Measurements from ENCODE around the gene CLASRP.

The CLASRP gene

DNA sequence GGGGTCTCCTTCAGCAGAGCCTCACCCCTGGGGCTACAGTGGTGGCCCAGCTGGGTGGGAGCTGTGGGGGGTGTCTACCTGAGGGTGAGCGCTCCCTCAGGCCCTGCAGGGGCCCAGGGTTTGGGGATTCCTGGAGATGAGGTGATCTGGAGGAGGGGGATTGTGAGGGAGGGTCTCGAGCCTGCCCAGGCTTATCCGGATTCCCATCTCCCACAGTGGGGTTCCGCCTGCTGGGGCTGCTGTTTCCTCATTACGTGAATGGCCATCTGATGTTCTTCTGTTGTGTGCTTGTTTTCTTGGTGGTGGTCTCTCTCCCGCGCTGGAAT lies 58.6 kb downstream of the CLASRP start:
- no peak overlapping the region for H3K4me3 ChIP-seq
- H3K27me3 ChIP-seq = no peaks in the 10 kb centered on the region
- H3K27ac ChIP-seq = no peak overlapping the region
- H3K4me1 ChIP-seq = peaks cover 0 to 70% (median 36%) of the 10 kb centered on the region in 4 donors
- TF ChIP-seq, protein P1, sequence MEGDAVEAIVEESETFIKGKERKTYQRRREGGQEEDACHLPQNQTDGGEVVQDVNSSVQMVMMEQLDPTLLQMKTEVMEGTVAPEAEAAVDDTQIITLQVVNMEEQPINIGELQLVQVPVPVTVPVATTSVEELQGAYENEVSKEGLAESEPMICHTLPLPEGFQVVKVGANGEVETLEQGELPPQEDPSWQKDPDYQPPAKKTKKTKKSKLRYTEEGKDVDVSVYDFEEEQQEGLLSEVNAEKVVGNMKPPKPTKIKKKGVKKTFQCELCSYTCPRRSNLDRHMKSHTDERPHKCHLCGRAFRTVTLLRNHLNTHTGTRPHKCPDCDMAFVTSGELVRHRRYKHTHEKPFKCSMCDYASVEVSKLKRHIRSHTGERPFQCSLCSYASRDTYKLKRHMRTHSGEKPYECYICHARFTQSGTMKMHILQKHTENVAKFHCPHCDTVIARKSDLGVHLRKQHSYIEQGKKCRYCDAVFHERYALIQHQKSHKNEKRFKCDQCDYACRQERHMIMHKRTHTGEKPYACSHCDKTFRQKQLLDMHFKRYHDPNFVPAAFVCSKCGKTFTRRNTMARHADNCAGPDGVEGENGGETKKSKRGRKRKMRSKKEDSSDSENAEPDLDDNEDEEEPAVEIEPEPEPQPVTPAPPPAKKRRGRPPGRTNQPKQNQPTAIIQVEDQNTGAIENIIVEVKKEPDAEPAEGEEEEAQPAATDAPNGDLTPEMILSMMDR (IDR thresholded peaks at IDR 0.05) = no peak
- no peaks in the 10 kb centered on the region for H3K36me3 ChIP-seq
- intact Hi-C loops (cut with DNase I; ENCODE audit: low total_unique reads) = no loop called here
- DNase-seq = no peak
- H3K9me3 ChIP-seq = no peaks in the 10 kb centered on the region

DNA sequence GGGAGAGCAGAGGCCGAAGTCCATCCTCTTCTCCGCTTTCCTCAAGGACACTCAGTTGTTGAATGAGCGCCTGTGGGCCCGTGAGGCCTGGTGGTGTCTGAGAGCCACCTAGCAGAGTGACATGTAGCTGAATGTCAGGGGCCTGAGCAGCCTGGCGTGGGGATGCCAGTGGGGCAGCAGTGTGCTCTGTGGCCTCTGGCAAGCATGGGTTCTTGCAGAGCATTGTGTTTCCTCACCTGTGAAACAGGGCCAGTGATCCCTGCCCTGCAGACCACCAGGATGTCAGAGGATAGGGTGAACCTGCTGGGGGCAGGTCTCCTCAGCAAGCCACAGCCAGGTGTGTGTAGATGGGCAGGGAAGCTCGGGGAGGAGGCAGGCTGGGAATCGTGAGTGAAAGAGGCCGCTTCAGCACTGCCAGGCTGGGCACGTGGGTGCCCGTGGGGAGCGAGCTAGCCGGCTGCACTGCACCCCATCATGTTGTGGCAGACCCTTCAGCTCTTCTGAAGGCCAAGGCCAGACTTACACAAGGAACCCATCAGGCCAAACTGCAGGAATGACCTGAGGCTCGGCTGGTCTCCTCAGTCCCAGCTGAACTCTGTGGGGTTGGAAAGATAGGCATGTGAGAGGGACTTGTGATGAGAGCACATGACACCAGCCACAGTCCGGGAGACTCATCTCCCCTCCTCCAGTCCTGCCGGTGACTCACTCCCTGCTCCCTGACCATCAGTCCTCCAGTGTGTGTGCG lies 59.1 kb downstream of the CLASRP start:
- TF ChIP-seq, protein P1 (IDR thresholded peaks at IDR 0.05) = no peak
- Histone ChIP-seq H3K27ac (no peak overlapping the region), H3K9me3 (no peaks in the 10 kb centered on the region), H3K36me3 (no peaks in the 10 kb centered on the region), H3K4me1 (peaks cover 0 to 75% (median 36%) of the 10 kb centered on the region in 4 donors), H3K27me3 (no peaks in the 10 kb centered on the region), H3K4me3 (no peak overlapping the region)
- DNase-seq = peak in 1 of 2 donors; percentile 66
- intact Hi-C loops (cut with DNase I; ENCODE audit: low total_unique reads) = no loop called here

DNA sequence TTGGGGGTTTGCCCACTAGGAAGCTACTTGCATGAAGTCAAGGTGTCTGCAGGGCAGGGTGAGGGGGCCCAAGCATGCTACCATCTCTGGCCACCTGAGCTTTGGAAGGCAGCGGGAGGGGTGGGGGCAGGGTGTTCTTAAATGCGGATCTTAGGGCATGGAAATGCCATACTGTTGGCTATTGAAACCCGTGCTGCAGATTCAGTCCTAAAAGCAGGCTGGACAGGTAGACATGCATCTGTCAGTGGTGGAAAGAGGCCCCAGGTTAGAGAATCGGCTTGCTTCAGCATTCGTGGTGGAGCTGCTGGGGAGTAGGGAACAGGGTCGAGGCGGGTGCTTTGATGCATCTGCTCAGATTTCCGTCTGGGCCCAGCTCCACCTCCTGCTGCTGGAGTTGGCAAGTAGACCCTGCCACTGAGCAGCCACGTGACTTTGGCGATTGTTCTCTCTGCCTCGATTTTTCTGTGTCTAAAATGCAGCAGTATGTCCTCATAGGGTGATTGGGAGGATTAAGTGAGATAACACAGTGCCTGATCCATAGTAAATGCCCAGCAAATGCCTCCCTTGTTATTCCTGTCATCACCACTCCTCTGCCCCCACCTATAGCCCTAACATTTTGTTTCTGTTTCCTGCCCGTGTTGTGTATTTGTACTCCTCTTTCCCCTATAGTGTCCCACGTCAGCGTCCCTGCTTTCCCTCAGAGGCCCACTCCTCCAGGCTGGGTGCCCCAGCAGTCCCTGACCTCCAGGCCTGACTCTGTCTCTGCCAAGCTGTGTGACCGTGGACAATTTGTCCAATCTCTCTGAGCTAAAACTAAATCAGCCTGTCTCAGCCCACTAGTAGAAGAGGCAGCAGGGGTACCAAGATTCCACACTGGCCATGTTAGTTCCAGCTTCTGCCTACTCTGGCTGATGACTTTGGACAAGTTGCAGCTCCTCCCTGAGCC lies 59.9 kb downstream of the CLASRP start:
- Histone ChIP-seq H3K4me1 (peaks cover 0 to 79% (median 36%) of the 10 kb centered on the region in 4 donors), H3K9me3 (no peaks in the 10 kb centered on the region), H3K4me3 (no peak overlapping the region), H3K27me3 (no peaks in the 10 kb centered on the region), H3K36me3 (no peaks in the 10 kb centered on the region), H3K27ac (no peak overlapping the region)
- no peak for DNase-seq
- intact Hi-C loops (cut with DNase I; ENCODE audit: low total_unique reads) = no loop called here
- TF ChIP-seq, protein P1 (IDR thresholded peaks at IDR 0.05) = no peak

DNA sequence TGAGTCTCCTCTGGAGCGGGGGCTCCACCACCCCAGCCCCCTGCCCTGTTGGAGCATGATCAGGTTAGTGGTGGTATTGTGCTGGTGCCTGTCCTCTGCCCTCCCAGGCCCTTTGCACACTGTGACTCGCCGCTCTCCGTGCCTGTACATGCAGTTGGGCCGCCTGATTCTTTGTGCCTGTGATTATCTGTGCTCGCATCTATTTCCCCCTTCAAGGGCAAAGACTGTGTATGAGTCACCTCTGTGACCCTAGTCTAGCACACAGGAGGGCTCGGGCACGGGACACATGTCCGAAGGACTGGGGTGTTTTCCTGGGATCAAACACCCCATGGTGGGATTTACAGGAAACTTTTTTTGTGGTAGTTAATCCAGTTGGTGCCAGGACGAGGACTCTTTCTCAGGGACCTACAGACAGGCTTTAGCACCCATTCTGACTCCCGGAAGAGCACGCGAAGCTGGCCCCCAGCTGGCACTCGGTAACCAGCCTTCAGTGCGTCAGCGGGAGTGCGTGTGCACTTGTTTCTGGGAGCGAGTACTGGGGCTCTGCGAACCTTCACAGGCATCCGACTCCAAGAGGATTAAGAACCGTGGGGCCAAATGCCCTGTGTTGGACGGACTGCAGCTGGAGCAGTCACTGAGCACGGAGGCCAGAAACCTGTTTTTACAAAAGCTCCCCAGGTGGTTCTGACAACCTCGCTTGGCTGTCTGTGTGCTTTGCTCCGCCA lies 60.8 kb downstream of the CLASRP start:
- no peak for DNase-seq
- Histone ChIP-seq H3K4me1 (peaks cover 0 to 79% (median 27%) of the 10 kb centered on the region in 4 donors), H3K36me3 (no peaks in the 10 kb centered on the region), H3K4me3 (no peak overlapping the region), H3K9me3 (no peaks in the 10 kb centered on the region), H3K27me3 (no peaks in the 10 kb centered on the region), H3K27ac (no peak overlapping the region)
- intact Hi-C loops (cut with DNase I; ENCODE audit: low total_unique reads) = no loop called here
- TF ChIP-seq, protein P1 (IDR thresholded peaks at IDR 0.05) = no peak

DNA sequence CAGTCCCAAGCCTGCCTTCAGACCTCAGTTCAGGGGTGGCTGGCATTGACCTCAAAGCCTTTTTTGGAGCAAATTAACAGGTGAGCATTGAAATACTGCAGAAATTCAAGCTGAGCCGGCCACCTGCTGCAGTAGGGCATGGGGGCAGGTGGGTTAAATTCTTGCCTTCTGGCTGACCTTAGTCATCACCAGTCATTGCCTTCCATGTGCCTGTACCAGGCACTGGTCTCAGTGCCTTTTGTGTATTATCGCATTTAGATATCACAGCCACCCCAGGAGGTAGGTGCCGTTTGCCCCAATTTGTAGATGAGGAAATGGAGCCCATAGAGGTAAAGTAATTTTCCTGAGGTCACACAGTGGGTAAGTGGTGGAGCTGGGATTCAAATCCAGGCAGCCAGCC lies 61.4 kb downstream of the CLASRP start:
- TF ChIP-seq, protein P1 (IDR thresholded peaks at IDR 0.05) = no peak
- Histone ChIP-seq H3K4me3 (no peak overlapping the region), H3K9me3 (no peaks in the 10 kb centered on the region), H3K27ac (no peak overlapping the region), H3K4me1 (peaks cover 0 to 76% (median 22%) of the 10 kb centered on the region in 4 donors), H3K27me3 (no peaks in the 10 kb centered on the region), H3K36me3 (no peaks in the 10 kb centered on the region)
- no peak for DNase-seq
- intact Hi-C loops (cut with DNase I; ENCODE audit: low total_unique reads) = no loop called here
